ENCODE results near the gene FNTB. TPM values are rescaled to one million over a fixed set of nuclear protein-coding genes. Genes with fewer than 3 reads are reported as not detected.

FNTB gene
- total and polyA plus RNA-seq, 2 of the 13 experiments (the other 11 are each of a cell fraction or from before 2014, with no cell fraction given): 23.6 to 28.5 TPM

DNA sequence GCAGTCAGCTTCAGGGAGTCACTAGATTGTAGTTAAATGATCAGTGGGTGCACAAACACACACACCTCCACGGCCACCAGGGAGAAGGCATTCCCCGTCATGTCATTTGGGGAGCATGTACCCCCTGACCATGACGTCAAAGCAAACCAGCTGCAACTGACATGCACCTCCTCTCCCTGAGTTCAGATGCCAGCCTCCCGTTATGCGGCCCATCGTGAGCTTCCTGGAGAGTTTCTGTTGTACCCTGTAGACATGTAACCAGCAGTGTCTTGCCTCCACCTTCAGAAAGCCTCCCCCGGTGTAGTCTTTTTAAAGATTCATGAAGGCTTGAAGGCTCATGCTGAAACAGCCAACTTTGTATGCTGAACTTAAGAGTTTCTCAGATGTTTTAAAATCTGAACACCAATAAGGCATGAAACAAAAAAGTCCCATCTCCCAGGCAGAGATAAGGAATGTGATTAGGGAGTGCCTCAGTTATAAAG is 54.8 kb downstream of the FNTB start (continued):
- TF ChIP-seq, protein P1, sequence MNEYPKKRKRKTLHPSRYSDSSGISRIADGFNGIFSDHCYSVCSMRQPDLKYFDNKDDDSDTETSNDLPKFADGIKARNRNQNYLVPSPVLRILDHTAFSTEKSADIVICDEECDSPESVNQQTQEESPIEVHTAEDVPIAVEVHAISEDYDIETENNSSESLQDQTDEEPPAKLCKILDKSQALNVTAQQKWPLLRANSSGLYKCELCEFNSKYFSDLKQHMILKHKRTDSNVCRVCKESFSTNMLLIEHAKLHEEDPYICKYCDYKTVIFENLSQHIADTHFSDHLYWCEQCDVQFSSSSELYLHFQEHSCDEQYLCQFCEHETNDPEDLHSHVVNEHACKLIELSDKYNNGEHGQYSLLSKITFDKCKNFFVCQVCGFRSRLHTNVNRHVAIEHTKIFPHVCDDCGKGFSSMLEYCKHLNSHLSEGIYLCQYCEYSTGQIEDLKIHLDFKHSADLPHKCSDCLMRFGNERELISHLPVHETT (CRISPR knock-in tag; conservative IDR thresholded peaks at IDR 0.05): no peak
- TF ChIP-seq RFX5 (IDR thresholded peaks at IDR 0.05; ENCODE audit: low read depth, low read length): no peak
- TF ChIP-seq RARA (CRISPR knock-in tag; IDR thresholded peaks at IDR 0.05): no peak
- no peak for TF ChIP-seq ZNF101 (CRISPR knock-in tag; IDR thresholded peaks at IDR 0.05; ENCODE audit: borderline replicate concordance, low read depth)

DNA sequence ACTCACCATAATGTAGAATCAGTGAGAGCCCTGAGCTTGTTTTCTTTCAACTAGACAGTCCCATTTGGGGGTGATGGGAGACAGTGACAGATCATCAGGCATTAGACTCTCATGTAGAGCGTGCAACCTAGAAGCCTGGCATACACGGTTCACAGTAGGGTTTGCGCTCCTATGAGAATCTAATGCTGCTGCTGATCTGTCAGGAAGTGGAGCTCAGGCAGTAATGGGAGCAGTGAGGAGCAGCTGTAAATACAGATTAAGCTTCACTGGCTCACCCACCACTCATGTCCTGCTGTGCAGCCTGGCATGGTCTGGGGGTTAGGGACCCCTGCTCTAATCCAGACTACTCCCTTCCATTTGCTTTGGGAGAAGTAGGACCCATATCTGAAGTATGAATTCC is 55.6 kb downstream of the FNTB start:
- no peaks in the 10 kb centered on the region for H3K4me1 ChIP-seq (ENCODE audit: insufficient read depth, low read length)
- H3K79me2 ChIP-seq (ENCODE audit: insufficient read depth, low read length): no peaks in the 10 kb centered on the region
- no peak overlapping the region for H3K9ac ChIP-seq (ENCODE audit: insufficient read depth, low read depth, low read length)
- ATAC-seq (no peak), FAIRE-seq (no peak), DNase-seq (ENCODE audit: low spot score) (no peak)
- H3K27ac ChIP-seq (ENCODE audit: extremely low read length, insufficient read depth, low read length): no peak overlapping the region
- TF ChIP-seq ZNF337 (CRISPR knock-in tag; IDR thresholded peaks at IDR 0.05; ENCODE audit: borderline replicate concordance, low read depth) (no peak), AGO1 (IDR thresholded peaks at IDR 0.05; ENCODE audit: low read depth, low read length, poor library complexity, severe bottlenecking) (no peak), EEA1 (CRISPR knock-in tag; IDR thresholded peaks at IDR 0.05; ENCODE audit: borderline replicate concordance) (no peak), ZNF619 (CRISPR knock-in tag; IDR thresholded peaks at IDR 0.05) (no peak), ZNF251 (CRISPR knock-in tag; IDR thresholded peaks at IDR 0.05) (no peak), KDM3A (CRISPR knock-in tag; IDR thresholded peaks at IDR 0.05; ENCODE audit: low read depth) (no peak), KMT2B (CRISPR knock-in tag; IDR thresholded peaks at IDR 0.05) (no peak), ZNF839 (CRISPR knock-in tag; IDR thresholded peaks at IDR 0.05; ENCODE audit: borderline replicate concordance) (no peak), CBX1 (IDR thresholded peaks at IDR 0.05; ENCODE audit: low read depth) (no peak), TBX3 (IDR thresholded peaks at IDR 0.05; ENCODE audit: borderline replicate concordance) (no peak)
- TF ChIP-seq, protein P2, sequence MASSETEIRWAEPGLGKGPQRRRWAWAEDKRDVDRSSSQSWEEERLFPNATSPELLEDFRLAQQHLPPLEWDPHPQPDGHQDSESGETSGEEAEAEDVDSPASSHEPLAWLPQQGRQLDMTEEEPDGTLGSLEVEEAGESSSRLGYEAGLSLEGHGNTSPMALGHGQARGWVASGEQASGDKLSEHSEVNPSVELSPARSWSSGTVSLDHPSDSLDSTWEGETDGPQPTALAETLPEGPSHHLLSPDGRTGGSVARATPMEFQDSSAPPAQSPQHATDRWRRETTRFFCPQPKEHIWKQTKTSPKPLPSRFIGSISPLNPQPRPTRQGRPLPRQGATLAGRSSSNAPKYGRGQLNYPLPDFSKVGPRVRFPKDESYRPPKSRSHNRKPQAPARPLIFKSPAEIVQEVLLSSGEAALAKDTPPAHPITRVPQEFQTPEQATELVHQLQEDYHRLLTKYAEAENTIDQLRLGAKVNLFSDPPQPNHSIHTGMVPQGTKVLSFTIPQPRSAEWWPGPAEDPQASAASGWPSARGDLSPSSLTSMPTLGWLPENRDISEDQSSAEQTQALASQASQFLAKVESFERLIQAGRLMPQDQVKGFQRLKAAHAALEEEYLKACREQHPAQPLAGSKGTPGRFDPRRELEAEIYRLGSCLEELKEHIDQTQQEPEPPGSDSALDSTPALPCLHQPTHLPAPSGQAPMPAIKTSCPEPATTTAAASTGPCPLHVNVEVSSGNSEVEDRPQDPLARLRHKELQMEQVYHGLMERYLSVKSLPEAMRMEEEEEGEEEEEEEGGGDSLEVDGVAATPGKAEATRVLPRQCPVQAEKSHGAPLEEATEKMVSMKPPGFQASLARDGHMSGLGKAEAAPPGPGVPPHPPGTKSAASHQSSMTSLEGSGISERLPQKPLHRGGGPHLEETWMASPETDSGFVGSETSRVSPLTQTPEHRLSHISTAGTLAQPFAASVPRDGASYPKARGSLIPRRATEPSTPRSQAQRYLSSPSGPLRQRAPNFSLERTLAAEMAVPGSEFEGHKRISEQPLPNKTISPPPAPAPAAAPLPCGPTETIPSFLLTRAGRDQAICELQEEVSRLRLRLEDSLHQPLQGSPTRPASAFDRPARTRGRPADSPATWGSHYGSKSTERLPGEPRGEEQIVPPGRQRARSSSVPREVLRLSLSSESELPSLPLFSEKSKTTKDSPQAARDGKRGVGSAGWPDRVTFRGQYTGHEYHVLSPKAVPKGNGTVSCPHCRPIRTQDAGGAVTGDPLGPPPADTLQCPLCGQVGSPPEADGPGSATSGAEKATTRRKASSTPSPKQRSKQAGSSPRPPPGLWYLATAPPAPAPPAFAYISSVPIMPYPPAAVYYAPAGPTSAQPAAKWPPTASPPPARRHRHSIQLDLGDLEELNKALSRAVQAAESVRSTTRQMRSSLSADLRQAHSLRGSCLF (CRISPR knock-in tag; IDR thresholded peaks at IDR 0.05; ENCODE audit: borderline replicate concordance): no peak
- POLR2A ChIA-PET: no interaction called here
- WGBS (ENCODE audit: low lambda C conversion rate): 100% methylated on average over 3 of the region's 3 CpGs
- H4K20me1 ChIP-seq (ENCODE audit: insufficient read depth, low read length): no peaks in the 10 kb centered on the region
- no peaks in the 10 kb centered on the region for H3K9me3 ChIP-seq (ENCODE audit: low read length)
- H2AFZ ChIP-seq (ENCODE audit: low read length): no peak overlapping the region
- H3K4me3 ChIP-seq (replicated peaks in 1 of 3; ENCODE audit: insufficient read depth in 1 of 3, low read depth in 2 of 3, low read length in 3 of 3): no peak overlapping the region
- BruUV-seq (replicated peaks): no TSS peak
- CTCF ChIA-PET (ENCODE audit: low intra/inter-chr PET ratio, low total read pairs): no interaction called here
- in situ Hi-C loops (cut with HindIII; ENCODE audit: extremely low pct_ligation_motif_present, low pct_unique_long_range_greater_than_20kb) (no loop called here), intact Hi-C loops (cut with micrococcal nuclease; ENCODE audit: unreplicated experiment) (no loop called here)
- H3K4me2 ChIP-seq (ENCODE audit: low read depth, low read length): no peak overlapping the region
- H3K36me3 ChIP-seq (replicated peaks in 1 of 2; ENCODE audit: control insufficient read depth in 1 of 2, insufficient read depth in 2 of 2, low read length in 2 of 2): peaks cover 11 to 54% of the 10 kb centered on the region in 2 experiments; a peak in 4 of 5 replicates
- H3K27me3 ChIP-seq (ENCODE audit: control insufficient read depth in 1 of 2, insufficient read depth in 2 of 2, low read length in 2 of 2): no peaks in the 10 kb centered on the region
